Measurements from ENCODE around the gene FRMD1. TPM values are rescaled to one million over a fixed set of nuclear protein-coding genes. Genes with fewer than 3 reads are reported as not detected.

The FRMD1 gene
- total RNA-seq, 6 experiments from 2014 or later: 0.07 to 0.23 (median 0.12) TPM; not detected in 1

GRCh38 chr6:168073937-168074730 lies 4.9 kb downstream of the FRMD1 start:
- Histone ChIP-seq H3K4me1 (peaks cover 0 to 3% (median 0%) of the 10 kb centered on the region in 4 donors), H3K4me3 (no peak overlapping the region), H3K36me3 (no peaks in the 10 kb centered on the region), H3K27ac (no peak overlapping the region), H3K9me3 (no peaks in the 10 kb centered on the region), H3K27me3 (no peaks in the 10 kb centered on the region)
- no peak for ATAC-seq
- no peak for TF ChIP-seq CTCF (IDR thresholded peaks at IDR 0.05)
- TF ChIP-seq POLR2A (IDR thresholded peaks at IDR 0.05): no peak
- DNase-seq: no peak
- intact Hi-C loops (cut with DNase I): no loop called here
- WGBS (ENCODE audit: insufficient coverage, low coverage, low lambda C conversion rate, missing lambda C conversion rate): 88% methylated on average over 2 of the region's 13 CpGs

- no peaks in the 10 kb centered on the region for H3K36me3 ChIP-seq
- DNase-seq (no peak), ATAC-seq (no peak)
- H3K27ac ChIP-seq: no peak overlapping the region
- WGBS (ENCODE audit: insufficient coverage, low coverage, low lambda C conversion rate, missing lambda C conversion rate): 72% methylated on average over 3 of the region's 4 CpGs
- no peaks in the 10 kb centered on the region for H3K27me3 ChIP-seq
- H3K4me1 ChIP-seq: no peaks in the 10 kb centered on the region
- TF ChIP-seq POLR2A (IDR thresholded peaks at IDR 0.05) (no peak), CTCF (IDR thresholded peaks at IDR 0.05) (no peak)
- no peaks in the 10 kb centered on the region for H3K9me3 ChIP-seq
- intact Hi-C loops (cut with DNase I): no loop called here
- H3K4me3 ChIP-seq: no peak overlapping the region
Observed at GRCh38 chr6:168072730-168073129, 6.3 kb downstream of the FRMD1 start.

- no peak overlapping the region for H3K27ac ChIP-seq
- H3K27me3 ChIP-seq: no peaks in the 10 kb centered on the region
- no peaks in the 10 kb centered on the region for H3K36me3 ChIP-seq
- TF ChIP-seq POLR2A (IDR thresholded peaks at IDR 0.05) (no peak), CTCF (IDR thresholded peaks at IDR 0.05) (no peak)
- 80% methylated on average over 2 of the region's 24 CpGs for WGBS (ENCODE audit: insufficient coverage, low coverage, low lambda C conversion rate, missing lambda C conversion rate)
- DNase-seq: no peak
- no peak for ATAC-seq
- no peak overlapping the region for H3K4me3 ChIP-seq
- no peaks in the 10 kb centered on the region for H3K4me1 ChIP-seq
- H3K9me3 ChIP-seq: no peaks in the 10 kb centered on the region
- intact Hi-C loops (cut with DNase I): no loop called here
Observed at GRCh38 chr6:168072261-168072660, 6.8 kb downstream of the FRMD1 start.

- no CpG with 5 or more reads among the region's 9 CpGs for WGBS (ENCODE audit: insufficient coverage, low coverage, low lambda C conversion rate, missing lambda C conversion rate)
- TF ChIP-seq POLR2A (IDR thresholded peaks at IDR 0.05) (no peak), CTCF (IDR thresholded peaks at IDR 0.05) (no peak)
- DNase-seq: no peak
- no peak for ATAC-seq
- Histone ChIP-seq H3K4me3 (no peak overlapping the region), H3K4me1 (no peaks in the 10 kb centered on the region), H3K27ac (no peak overlapping the region), H3K36me3 (no peaks in the 10 kb centered on the region), H3K9me3 (no peaks in the 10 kb centered on the region), H3K27me3 (no peaks in the 10 kb centered on the region)
- intact Hi-C loops (cut with DNase I): no loop called here
Observed at GRCh38 chr6:168071620-168072019, 7.4 kb downstream of the FRMD1 start.

All from right lobe of liver (tissue), 6 donors.